Lower leg skin (tissue), 3 donors: ENCODE results near the gene ADAMTS6.

Experiments
- CTCF ChIP-seq, 3 donors: fragments of 450-650 bp; IDR thresholded peaks; one replicate each; pipeline ENCODE4 v1.5.1; 2016; ENCODE audit warnings: antibody characterized with exemption in 3 of 3, mild to moderate bottlenecking in 3 of 3, moderate library complexity in 2 of 3
- POLR2A ChIP-seq, 2 donors: fragments of 450-650 bp; IDR thresholded peaks; one replicate each; pipeline ENCODE4 v1.6.1; 2016 to 2017; ENCODE audit warnings: antibody characterized with exemption in 2 of 2, mild to moderate bottlenecking in 1 of 2, moderate library complexity in 1 of 2

GRCh38 chr5:65482736-65483545 lies 1.2 kb upstream of the ADAMTS6 start:
- TF ChIP-seq CTCF (IDR thresholded peaks at IDR 0.05) (no peak), POLR2A (IDR thresholded peaks at IDR 0.05) (no peak)
